PC-3 (cell line): ENCODE measurements around the gene RNH1.

Experiments used
- EZH2 ChIP-seq: fragments of 300-600 bp; sonication (generic); IDR thresholded peaks from one replicate; pipeline ENCODE4 v1.6.1; 2017; ENCODE audit warnings: antibody characterized with exemption, mild to moderate bottlenecking, low read length; ENCODE audit not compliant: unreplicated experiment
- EZH2phosphoT487 ChIP-seq: fragments of 300-600 bp; sonication (generic); IDR thresholded peaks from 2 replicates; pipeline ENCODE4 v1.6.1; 2018; ENCODE audit warnings: mild to moderate bottlenecking, antibody characterized with exemption, low read length, borderline replicate concordance
- TF ChIP-seq, protein P1 (sequence below): fragments of 300-600 bp; sonication (generic); conservative IDR thresholded peaks from 2 replicates; pipeline ENCODE4 v1.5.1; 2017; ENCODE audit warnings: antibody characterized with exemption, low read depth, mild to moderate bottlenecking, low read length

DNA sequence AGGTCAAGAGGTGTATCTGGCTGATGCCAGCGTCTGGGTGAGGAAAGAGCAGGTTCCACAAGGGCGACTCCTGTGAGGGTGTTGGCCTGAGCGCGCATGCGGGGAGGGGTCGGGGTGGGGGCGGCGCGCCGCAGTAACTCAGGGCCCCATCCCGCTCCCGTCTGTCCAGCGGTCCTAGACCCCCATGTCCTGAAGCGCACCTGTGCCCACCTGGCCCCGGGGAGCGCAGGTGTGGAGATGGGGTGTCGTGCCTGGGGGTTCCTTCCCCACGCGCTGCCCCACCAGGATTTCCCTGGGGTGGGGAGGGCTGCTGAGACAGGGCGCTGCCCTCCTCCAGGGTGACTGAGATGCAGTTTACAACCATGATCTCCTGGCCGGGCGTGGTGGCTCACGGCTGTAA lies 20.9 kb downstream of the RNH1 start:
- TF ChIP-seq, protein P1, sequence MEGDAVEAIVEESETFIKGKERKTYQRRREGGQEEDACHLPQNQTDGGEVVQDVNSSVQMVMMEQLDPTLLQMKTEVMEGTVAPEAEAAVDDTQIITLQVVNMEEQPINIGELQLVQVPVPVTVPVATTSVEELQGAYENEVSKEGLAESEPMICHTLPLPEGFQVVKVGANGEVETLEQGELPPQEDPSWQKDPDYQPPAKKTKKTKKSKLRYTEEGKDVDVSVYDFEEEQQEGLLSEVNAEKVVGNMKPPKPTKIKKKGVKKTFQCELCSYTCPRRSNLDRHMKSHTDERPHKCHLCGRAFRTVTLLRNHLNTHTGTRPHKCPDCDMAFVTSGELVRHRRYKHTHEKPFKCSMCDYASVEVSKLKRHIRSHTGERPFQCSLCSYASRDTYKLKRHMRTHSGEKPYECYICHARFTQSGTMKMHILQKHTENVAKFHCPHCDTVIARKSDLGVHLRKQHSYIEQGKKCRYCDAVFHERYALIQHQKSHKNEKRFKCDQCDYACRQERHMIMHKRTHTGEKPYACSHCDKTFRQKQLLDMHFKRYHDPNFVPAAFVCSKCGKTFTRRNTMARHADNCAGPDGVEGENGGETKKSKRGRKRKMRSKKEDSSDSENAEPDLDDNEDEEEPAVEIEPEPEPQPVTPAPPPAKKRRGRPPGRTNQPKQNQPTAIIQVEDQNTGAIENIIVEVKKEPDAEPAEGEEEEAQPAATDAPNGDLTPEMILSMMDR: no peak
- TF ChIP-seq EZH2phosphoT487 (no peak), EZH2 (no peak)
